Effector memory CD8-positive, alpha-beta T cell (primary cell): ENCODE data around the gene EDIL3.
"Not testable (repeated sequence)": the region's sequence is repeated elsewhere in the genome, so short reads cannot be mapped to it uniquely, and the experiment has no call there.

Source experiments
- ATAC-seq: fragments of 150-1000 bp; cut with Tn5 transposase; replicated peaks from 2 replicates; pipeline ENCODE4 v1.10.0; 2021; ENCODE audit warnings: mild to moderate bottlenecking, moderate library complexity
- DNase-seq, 3 experiments: peaks; one replicate each; pipeline ENCODE4 v3.0.0; 2021
- H3K27ac Mint-ChIP-seq, 2 donors: one replicate each; pipeline ENCODE4 v1.8.0; 2022; ENCODE audit warnings: mild to moderate bottlenecking in 2 of 2, mixed read lengths in 2 of 2, moderate library complexity in 2 of 2
- H3K27me3 Mint-ChIP-seq, 2 donors: one replicate each; pipeline ENCODE4 v1.8.0; 2022; ENCODE audit warnings: mixed read lengths in 2 of 2
- H3K36me3 Mint-ChIP-seq: one replicate; pipeline ENCODE4 v1.8.0; 2022; ENCODE audit warnings: mild to moderate bottlenecking, moderate library complexity, mixed read lengths; ENCODE audit not compliant: insufficient read depth
- H3K4me1 Mint-ChIP-seq, 2 donors: one replicate each; pipeline ENCODE4 v1.8.0; 2022; ENCODE audit warnings: low read depth in 2 of 2, mixed read lengths in 2 of 2
- H3K4me3 Mint-ChIP-seq, 2 donors: one replicate each; pipeline ENCODE4 v1.8.0; 2022; ENCODE audit warnings: mild to moderate bottlenecking in 2 of 2, mixed read lengths in 2 of 2, moderate library complexity in 2 of 2
- H3K9me3 Mint-ChIP-seq, 2 donors: one replicate each; pipeline ENCODE4 v1.8.0; 2022; ENCODE audit warnings: mixed read lengths in 2 of 2

Gene EDIL3

DNA sequence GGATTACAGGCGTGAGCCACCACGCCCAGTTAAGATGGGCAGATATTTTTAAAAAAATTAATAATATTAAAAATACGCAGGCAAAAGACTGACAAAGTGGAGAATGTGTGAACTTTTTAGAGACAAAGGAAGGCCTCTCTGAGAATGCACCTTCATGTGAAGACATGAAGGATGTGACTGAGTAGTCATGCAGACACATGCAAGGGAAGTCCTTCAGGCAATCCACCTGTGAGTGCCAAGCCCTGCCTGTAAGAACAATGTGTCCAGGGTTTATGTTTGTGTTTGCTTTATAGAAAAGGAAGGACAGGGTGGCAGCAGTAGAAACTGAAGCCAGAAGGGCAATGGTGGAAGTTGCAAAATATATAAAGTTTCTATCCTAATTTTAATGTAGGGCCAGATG, 169.2 kb downstream of the EDIL3 start:
- no peak for DNase-seq
- no peak for ATAC-seq

GRCh38 chr5:84213861-84214260, 170.8 kb downstream of the EDIL3 start:
- no peaks in the 10 kb centered on the region for H3K4me1 Mint-ChIP-seq
- no peaks in the 10 kb centered on the region for H3K27me3 Mint-ChIP-seq
- H3K9me3 Mint-ChIP-seq = peaks cover 11 to 12% of the 10 kb centered on the region in 2 donors
- H3K4me3 Mint-ChIP-seq = no peak overlapping the region
- DNase-seq = no peak
- no peak for ATAC-seq
- H3K27ac Mint-ChIP-seq = no peak overlapping the region
- no peaks in the 10 kb centered on the region for H3K36me3 Mint-ChIP-seq

More for the DNA sequence above, 169.2 kb downstream of the EDIL3 start:
- H3K4me3 Mint-ChIP-seq = no peak overlapping the region
- no peak overlapping the region for H3K27ac Mint-ChIP-seq
- H3K9me3 Mint-ChIP-seq = peaks cover 19 to 20% of the 10 kb centered on the region in 2 donors
- no peaks in the 10 kb centered on the region for H3K36me3 Mint-ChIP-seq
- H3K4me1 Mint-ChIP-seq = no peaks in the 10 kb centered on the region
- H3K27me3 Mint-ChIP-seq = no peaks in the 10 kb centered on the region

- Mint-ChIP-seq H3K4me1 (no peaks in the 10 kb centered on the region), H3K9me3 (peaks cover 8 to 12% of the 10 kb centered on the region in 2 donors), H3K27ac (no peak overlapping the region), H3K27me3 (no peaks in the 10 kb centered on the region), H3K4me3 (no peak overlapping the region), H3K36me3 (no peaks in the 10 kb centered on the region)
- DNase-seq (no peak), ATAC-seq (no peak)
These were observed 171.5 kb downstream of the EDIL3 start for GRCh38 chr5:84213212-84213611.

- no peaks in the 10 kb centered on the region for H3K36me3 Mint-ChIP-seq
- H3K27ac Mint-ChIP-seq = no peak overlapping the region
- no peaks in the 10 kb centered on the region for H3K27me3 Mint-ChIP-seq
- no peaks in the 10 kb centered on the region for H3K4me1 Mint-ChIP-seq
- ATAC-seq = no peak
- DNase-seq = no peak
- no peak overlapping the region for H3K4me3 Mint-ChIP-seq
- H3K9me3 Mint-ChIP-seq = peaks cover 0 to 3% of the 10 kb centered on the region in 2 donors
These were observed 179.9 kb downstream of the EDIL3 start for GRCh38 chr5:84204772-84205171.

DNA sequence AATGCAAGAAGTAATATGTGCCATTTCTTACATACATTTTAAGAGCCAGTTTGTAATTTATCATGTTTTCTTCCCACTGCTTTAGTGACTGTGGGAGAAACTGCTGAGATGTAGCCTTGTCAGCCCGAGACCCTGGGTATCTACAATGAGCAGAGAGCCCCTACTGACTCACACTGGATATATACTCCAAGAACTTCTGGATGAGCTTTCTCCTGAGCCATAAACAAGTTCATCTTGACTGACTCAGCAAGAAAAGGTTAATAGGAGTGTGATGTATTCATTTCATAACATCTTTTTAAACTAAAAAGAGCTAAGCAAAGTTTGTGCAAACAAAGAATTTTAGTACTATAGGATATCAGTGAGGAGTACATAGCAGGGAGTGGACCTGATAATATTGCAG, 182.5 kb downstream of the EDIL3 start:
- Mint-ChIP-seq H3K27ac (no peak overlapping the region), H3K36me3 (no peaks in the 10 kb centered on the region), H3K9me3 (peaks cover 5 to 13% of the 10 kb centered on the region in 2 donors), H3K27me3 (no peaks in the 10 kb centered on the region), H3K4me1 (no peaks in the 10 kb centered on the region), H3K4me3 (no peak overlapping the region)
- ATAC-seq (no peak), DNase-seq (no peak)

- no peaks in the 10 kb centered on the region for H3K27me3 Mint-ChIP-seq
- no peak overlapping the region for H3K27ac Mint-ChIP-seq
- H3K4me1 Mint-ChIP-seq = no peaks in the 10 kb centered on the region
- no peak overlapping the region for H3K4me3 Mint-ChIP-seq
- DNase-seq (no peak), ATAC-seq (no peak)
- H3K9me3 Mint-ChIP-seq = peaks cover 8 to 17% of the 10 kb centered on the region in 2 donors
- no peaks in the 10 kb centered on the region for H3K36me3 Mint-ChIP-seq
These were observed 187.1 kb downstream of the EDIL3 start for GRCh38 chr5:84197538-84197937.

- H3K4me3 Mint-ChIP-seq = no peak overlapping the region
- no peaks in the 10 kb centered on the region for H3K4me1 Mint-ChIP-seq
- H3K27me3 Mint-ChIP-seq = no peaks in the 10 kb centered on the region
- DNase-seq (no peak), ATAC-seq (no peak)
- H3K36me3 Mint-ChIP-seq = no peaks in the 10 kb centered on the region
- H3K27ac Mint-ChIP-seq = no peak overlapping the region
- H3K9me3 Mint-ChIP-seq = peaks cover 0 to 3% of the 10 kb centered on the region in 2 donors
These were observed 193.4 kb downstream of the EDIL3 start for GRCh38 chr5:84191281-84191680.

GRCh38 chr5:84184857-84185256, 199.8 kb downstream of the EDIL3 start:
- Mint-ChIP-seq H3K9me3 (peaks cover under 1 to 12% of the 10 kb centered on the region in 2 donors), H3K27ac (no peak overlapping the region), H3K4me3 (no peak overlapping the region), H3K36me3 (no peaks in the 10 kb centered on the region), H3K4me1 (no peaks in the 10 kb centered on the region), H3K27me3 (no peaks in the 10 kb centered on the region)
- DNase-seq (no peak), ATAC-seq (no peak)

GRCh38 chr5:84181093-84181492, 203.6 kb downstream of the EDIL3 start:
- Mint-ChIP-seq H3K36me3 (no peaks in the 10 kb centered on the region), H3K4me1 (no peaks in the 10 kb centered on the region), H3K9me3 (peaks cover 7 to 12% of the 10 kb centered on the region in 2 donors), H3K27me3 (no peaks in the 10 kb centered on the region), H3K4me3 (no peak overlapping the region), H3K27ac (no peak overlapping the region)
- no peak for ATAC-seq
- DNase-seq = no peak

DNA sequence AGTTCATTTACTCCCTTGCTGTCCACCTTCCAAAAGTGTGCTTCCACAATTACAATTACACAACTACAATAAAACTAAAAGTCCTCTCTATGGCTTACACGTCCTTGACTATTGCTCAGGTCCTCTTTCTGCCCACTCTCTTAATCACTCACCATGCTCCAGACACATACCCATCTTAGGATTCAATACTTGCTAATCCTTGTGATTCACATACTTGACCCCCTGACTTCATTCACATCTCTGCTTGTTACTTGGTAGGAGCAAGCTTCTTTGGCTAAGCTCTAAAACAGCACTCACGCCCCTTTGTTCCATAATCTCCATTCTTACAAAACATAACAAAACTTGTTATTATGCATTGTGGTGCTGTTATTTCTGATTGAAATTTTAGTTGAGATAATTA, 215.8 kb downstream of the EDIL3 start:
- Mint-ChIP-seq H3K36me3 (no peaks in the 10 kb centered on the region), H3K4me1 (no peaks in the 10 kb centered on the region), H3K4me3 (no peak overlapping the region), H3K27ac (no peak overlapping the region), H3K27me3 (no peaks in the 10 kb centered on the region), H3K9me3 (peaks cover 0 to 7% of the 10 kb centered on the region in 2 donors)
- DNase-seq (no peak), ATAC-seq (no peak)

DNA sequence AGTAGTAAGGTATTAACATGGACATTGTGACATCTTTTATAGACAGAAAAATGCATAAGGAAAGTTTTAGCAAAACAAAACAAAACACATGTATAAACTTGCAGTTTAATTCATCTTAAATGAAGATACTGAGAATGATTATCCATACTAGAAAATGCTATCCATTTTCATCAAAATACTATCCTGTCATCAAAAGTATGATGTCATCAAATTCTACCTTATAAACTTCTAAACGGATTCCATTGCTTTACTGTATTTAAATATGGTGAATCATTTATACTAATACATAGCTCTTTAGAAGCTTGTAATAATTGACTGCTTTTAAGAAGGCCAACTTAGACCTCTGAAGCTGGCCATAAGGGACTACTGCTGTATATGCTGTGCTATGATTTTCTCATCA, 221.0 kb downstream of the EDIL3 start:
- DNase-seq (no peak), ATAC-seq (no peak)
- Mint-ChIP-seq H3K4me1 (no peaks in the 10 kb centered on the region), H3K27ac (no peak overlapping the region), H3K9me3 (peaks cover 4 to 8% of the 10 kb centered on the region in 2 donors), H3K27me3 (no peaks in the 10 kb centered on the region), H3K4me3 (no peak overlapping the region), H3K36me3 (no peaks in the 10 kb centered on the region)

DNA sequence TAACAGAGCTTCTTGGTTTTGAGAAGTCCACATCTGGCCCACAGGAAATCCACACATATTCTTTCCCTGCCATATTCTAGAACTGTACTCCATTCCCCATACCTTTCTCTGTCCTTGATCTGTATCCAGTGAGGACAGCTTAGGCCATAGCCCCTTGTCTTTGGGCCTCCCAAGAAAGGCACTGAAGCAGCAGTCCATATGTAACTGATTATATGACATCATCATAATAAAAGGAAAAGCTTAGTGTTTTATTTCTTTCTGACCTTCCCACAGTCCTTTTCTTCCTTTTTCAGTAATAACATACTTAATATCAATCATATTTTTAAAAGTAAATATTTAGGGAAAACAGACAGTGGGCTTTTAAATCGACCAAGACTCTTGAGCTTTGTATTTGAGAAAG, 222.0 kb downstream of the EDIL3 start:
- no peaks in the 10 kb centered on the region for H3K4me1 Mint-ChIP-seq
- ATAC-seq (no peak), DNase-seq (no peak)
- H3K9me3 Mint-ChIP-seq = peaks cover 4 to 8% of the 10 kb centered on the region in 2 donors
- no peaks in the 10 kb centered on the region for H3K27me3 Mint-ChIP-seq
- H3K27ac Mint-ChIP-seq = no peak overlapping the region
- H3K4me3 Mint-ChIP-seq = no peak overlapping the region
- H3K36me3 Mint-ChIP-seq = no peaks in the 10 kb centered on the region

DNA sequence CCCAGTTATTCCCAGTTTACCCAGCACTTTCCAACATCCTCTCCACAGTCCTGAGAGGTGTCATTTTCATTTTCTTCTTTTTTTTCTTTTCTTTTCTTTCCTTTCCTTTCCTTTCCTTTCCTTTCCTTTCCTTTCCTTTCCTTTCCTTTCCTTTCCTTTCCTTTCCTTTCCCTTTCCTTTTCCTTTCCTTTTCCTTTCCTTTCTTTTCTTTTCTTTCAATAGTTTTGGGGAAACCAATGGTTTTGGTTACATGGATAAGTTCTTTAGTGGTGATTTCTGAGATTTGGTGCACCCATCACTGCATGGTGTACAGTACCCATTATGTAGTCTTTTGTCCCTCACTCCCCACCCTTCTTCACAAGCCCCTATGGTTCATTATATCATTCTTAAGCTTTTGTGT, 224.0 kb downstream of the EDIL3 start:
- not testable (repeated sequence) for H3K36me3 Mint-ChIP-seq, ATAC-seq, H3K27me3 Mint-ChIP-seq, H3K27ac Mint-ChIP-seq, H3K9me3 Mint-ChIP-seq, H3K4me1 Mint-ChIP-seq, DNase-seq, H3K4me3 Mint-ChIP-seq

DNA sequence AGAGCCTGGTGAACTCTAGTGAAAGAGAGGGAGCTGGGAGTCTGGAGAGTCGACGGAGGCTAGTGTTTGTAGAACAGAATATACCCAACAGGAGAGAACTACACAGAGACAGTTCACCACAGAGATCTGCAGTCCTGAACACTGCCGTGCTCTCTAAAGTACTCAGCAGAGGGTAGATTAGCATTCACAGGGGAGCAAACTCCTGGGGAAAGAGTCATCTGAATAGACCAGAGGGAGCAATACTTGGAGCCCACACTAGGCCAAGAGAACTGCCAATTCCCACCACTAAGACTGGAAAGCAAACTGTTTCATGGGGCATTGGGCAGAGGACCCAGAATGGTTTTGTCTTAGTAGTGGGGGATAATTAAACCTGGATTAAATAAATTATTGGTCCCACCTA, 235.6 kb downstream of the EDIL3 start:
- ATAC-seq = no peak
- Mint-ChIP-seq H3K4me1 (no peaks in the 10 kb centered on the region), H3K27me3 (no peaks in the 10 kb centered on the region), H3K9me3 (peaks cover 0 to 5% of the 10 kb centered on the region in 2 donors), H3K27ac (no peak overlapping the region), H3K4me3 (no peak overlapping the region), H3K36me3 (no peaks in the 10 kb centered on the region)
- no peak for DNase-seq

DNA sequence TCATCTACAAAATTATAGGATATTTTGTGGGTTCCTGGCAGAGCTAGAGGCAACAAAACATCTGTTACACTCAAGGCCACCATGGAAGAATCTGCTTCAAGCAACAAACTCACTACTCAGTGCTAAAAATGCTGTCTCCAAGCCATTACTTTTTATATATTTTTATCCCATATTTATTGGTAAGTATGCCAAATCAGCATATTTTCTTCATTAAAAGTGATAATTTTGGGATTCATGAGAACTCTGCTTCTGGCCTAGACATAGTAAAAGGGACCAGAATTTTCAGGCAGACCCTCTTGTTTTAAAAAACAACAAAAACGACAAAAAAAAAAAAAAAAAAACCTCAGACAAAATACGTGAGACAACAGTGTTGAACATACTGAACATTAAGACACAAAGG, 236.0 kb downstream of the EDIL3 start:
- Mint-ChIP-seq H3K4me1 (no peaks in the 10 kb centered on the region), H3K9me3 (peaks cover 0 to 5% of the 10 kb centered on the region in 2 donors), H3K4me3 (no peak overlapping the region), H3K36me3 (no peaks in the 10 kb centered on the region), H3K27me3 (no peaks in the 10 kb centered on the region), H3K27ac (no peak overlapping the region)
- no peak for DNase-seq
- ATAC-seq = no peak
